PC-9 (cell line): ENCODE measurements around the gene ARMC9. TPM values are rescaled to one million over a fixed set of nuclear protein-coding genes. Genes with fewer than 3 reads are reported as not detected.
A peak's percentile ranks its signal among the peaks of the same experiment; 100 is the strongest.

Experiments used
- BruUV-seq: library from RNA; stranded (reverse); fragments of 400-500 nt; replicated peaks from 2 replicates; lab custom pipeline; 2021; lab: Mats Ljungman, UMichigan
- CTCF ChIA-PET: fragments of 300-600 bp; sonication (Branson Sonifier 250); formaldehyde crosslinking; loops from one replicate; lab custom pipeline; 2022; ENCODE audit warnings: antibody characterized with exemption; lab: Charles Lee
- POLR2A ChIA-PET: fragments of 300-600 bp; sonication (Branson Sonifier 250); formaldehyde crosslinking; loops from one replicate; lab custom pipeline; 2022; ENCODE audit warnings: antibody characterized with exemption; ENCODE audit not compliant: unreplicated experiment; lab: Charles Lee
- DNase-seq, 2 experiments: peaks; one replicate each; pipeline versions ENCODE4 v3.0.0 to v3.0.0-alpha.2; 2015 to 2022; ENCODE audit warnings: mixed read lengths in 1 of 2
- H2AFZ ChIP-seq: fragments of 200-600 bp; sonication (generic); 2 replicates; pipeline ENCODE4 v1.8.1; 2017; ENCODE audit warnings: antibody characterized with exemption
- H3F3A ChIP-seq: fragments of 200-600 bp; sonication (generic); 2 replicates; pipeline ENCODE4 v1.8.1; 2017; ENCODE audit warnings: antibody characterized with exemption, mild to moderate bottlenecking, low read depth; ENCODE audit not compliant: insufficient read depth
- H3K27ac ChIP-seq: fragments of 200-600 bp; sonication (generic); 2 replicates; pipeline ENCODE4 v1.6.1; 2016; ENCODE audit warnings: mixed run types
- H3K27me3 ChIP-seq: fragments of 200-600 bp; sonication (generic); 2 replicates; pipeline ENCODE4 v1.6.1; 2016; ENCODE audit warnings: low read depth, mixed run types; ENCODE audit not compliant: insufficient read depth
- H3K36me3 ChIP-seq: fragments of 200-600 bp; sonication (generic); 2 replicates; pipeline ENCODE4 v1.6.1; 2016; ENCODE audit warnings: low read depth, mixed run types
- H3K4me1 ChIP-seq: fragments of 200-600 bp; sonication (generic); replicated peaks from 2 replicates; pipeline ENCODE4 v1.6.1; 2016; ENCODE audit warnings: mixed run types; ENCODE audit not compliant: insufficient read depth
- H3K4me2 ChIP-seq: fragments of 200-600 bp; sonication (generic); 2 replicates; pipeline ENCODE4 v1.6.1; 2017; ENCODE audit warnings: mixed run types
- H3K4me3 ChIP-seq: fragments of 200-600 bp; sonication (generic); 2 replicates; pipeline ENCODE4 v1.6.1; 2016; ENCODE audit warnings: mixed run types
- H3K79me2 ChIP-seq: fragments of 200-600 bp; sonication (generic); 2 replicates; pipeline ENCODE4 v1.6.1; 2017; ENCODE audit warnings: low read depth, mixed run types
- H3K9me2 ChIP-seq: fragments of 200-600 bp; sonication (generic); 2 replicates; pipeline ENCODE4 v1.8.1; 2017; ENCODE audit warnings: mild to moderate bottlenecking; ENCODE audit not compliant: insufficient read depth
- H3K9me3 ChIP-seq: fragments of 200-600 bp; sonication (generic); 2 replicates; pipeline ENCODE4 v1.8.1; 2016; ENCODE audit warnings: low read depth; ENCODE audit not compliant: insufficient read depth
- H4K20me1 ChIP-seq: fragments of 200-600 bp; sonication (generic); 2 replicates; pipeline ENCODE4 v1.8.1; 2017; ENCODE audit not compliant: insufficient read depth
- EZH2 ChIP-seq: fragments of 200-600 bp; sonication (generic); IDR thresholded peaks from 2 replicates; pipeline ENCODE4 v1.8.0; 2017; ENCODE audit warnings: antibody characterized with exemption, low read depth
- intact Hi-C: fragments of 100-400 bp; cut with micrococcal nuclease; formaldehyde crosslinking; loops from one replicate; pipeline ENCODE4 v1.10.0; 2022; ENCODE audit not compliant: unreplicated experiment
- total RNA-seq: library from RNA; stranded (reverse); gene quantifications from 2 replicates; pipeline ENCODE4 v1.2.3, GENCODE V29; 2021
- TF ChIP-seq, protein P1 (sequence below): fragments of 200-600 bp; sonication (generic); conservative IDR thresholded peaks from 2 replicates; pipeline ENCODE4 v1.6.1; 2017; ENCODE audit warnings: mixed run types, antibody characterized with exemption, mild to moderate bottlenecking, moderate library complexity

ARMC9 gene
- total RNA-seq, 1 experiment from 2014 or later: 23.4 TPM

DNA sequence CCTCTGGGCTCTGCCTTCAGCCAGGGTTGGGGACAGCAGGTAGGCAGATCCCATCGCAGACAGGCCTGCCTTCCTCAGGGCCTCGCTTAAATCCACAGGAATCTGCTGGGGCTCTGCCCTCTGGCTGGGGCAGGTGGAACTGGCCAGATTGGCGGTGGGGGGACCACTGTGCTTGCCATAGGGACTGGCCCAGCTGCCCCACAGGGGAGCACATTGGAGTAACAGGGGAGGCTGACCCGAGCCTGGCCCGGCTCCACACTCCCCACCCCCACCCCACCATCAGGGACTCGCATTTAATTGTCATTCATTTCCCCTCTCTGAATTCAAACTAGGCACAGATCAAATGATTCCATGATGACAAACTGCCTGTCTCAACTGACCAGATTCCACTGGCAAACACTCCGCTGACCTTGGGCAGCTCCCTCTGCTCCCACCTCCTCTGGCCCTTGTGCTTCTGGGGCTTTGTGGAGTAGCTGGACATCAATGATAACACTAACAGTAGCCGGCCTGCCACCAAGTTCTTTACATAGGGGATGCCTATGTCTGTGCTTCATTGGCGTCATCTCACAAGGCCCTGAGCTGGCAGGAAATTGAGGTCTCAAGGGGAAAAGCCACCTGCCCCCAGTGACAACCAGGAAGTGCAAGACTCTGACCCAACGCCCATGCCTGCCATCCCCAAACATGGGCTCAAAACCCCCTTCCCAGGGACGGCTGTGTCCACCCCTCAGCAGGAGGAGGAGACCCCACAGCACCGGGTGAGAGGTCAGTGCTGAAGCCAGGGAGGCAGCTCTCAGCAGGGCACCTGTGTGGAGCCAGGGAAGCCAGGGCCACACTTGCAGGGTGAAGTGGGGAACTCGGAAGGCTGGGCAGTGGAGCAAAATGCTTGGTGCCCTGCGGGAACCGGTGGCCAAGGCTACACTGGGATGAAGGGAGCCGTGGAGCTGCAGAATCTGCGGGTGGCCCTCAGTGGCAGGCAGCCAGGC, 195.0 kb downstream of the ARMC9 start:
- CTCF ChIA-PET: interaction anchor here (0.6 kb wide), 1 partner anchor 163 kb away, joined by 3 read pairs; no protein-coding TSS in a partner anchor
- POLR2A ChIA-PET: no interaction called here

DNA sequence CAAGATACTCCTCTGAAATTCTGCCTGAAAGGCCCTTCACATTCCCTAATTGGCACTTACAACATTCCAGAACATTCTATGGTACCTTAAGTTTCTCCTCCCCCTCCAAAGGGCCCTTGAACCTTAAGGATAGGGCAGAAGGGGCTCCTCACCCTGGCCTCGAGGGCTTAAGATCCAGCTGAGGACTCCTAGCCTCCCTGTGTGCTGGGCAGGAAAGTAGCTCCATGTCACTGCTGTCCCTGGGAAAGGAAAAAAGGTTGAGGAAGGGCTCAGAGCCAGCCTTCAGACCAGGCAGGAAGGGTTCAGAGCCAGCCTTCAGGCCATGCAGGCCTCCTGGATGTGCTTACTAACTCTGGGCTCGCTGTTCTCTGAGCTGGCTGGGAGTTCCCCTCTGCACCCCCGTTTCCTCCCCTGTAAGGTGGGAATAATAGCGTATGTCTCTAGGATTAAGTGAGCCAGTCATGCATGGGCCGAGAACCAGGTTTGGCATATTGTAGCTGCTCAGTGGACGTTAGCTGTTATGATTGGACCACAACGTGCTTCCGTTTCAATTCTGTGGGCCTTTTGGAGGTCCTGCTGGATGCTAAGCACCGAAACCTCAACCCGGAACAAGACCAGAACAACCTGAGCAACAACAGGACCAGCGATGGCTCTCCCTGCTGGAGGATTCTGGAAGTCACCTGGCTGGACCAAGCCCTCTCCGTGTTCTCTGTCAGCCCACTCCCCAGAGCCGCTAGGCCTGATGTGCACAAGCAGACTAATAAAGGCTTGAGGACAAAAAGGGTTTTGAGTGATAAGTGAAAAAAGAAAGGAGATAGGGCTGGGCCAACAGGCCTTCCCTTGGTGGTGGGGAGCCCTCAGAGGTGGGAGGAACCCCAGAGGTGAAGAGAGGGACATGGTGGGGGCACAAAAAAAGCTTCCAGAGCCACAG, 196.0 kb downstream of the ARMC9 start:
- H3K4me3 ChIP-seq: no peak overlapping the region
- H3F3A ChIP-seq: no peaks in the 10 kb centered on the region; the same call in 1 of the 2 replicates
- ChIA-PET CTCF (no interaction called here), POLR2A (no interaction called here)
- peaks cover 24% of the 10 kb centered on the region for H3K4me1 ChIP-seq
- H3K79me2 ChIP-seq: peaks cover 9% of the 10 kb centered on the region
- no peaks in the 10 kb centered on the region for H3K27me3 ChIP-seq
- no TSS peak for BruUV-seq
- peak overlapping the region; percentile 72 for H3K4me2 ChIP-seq
- no peak overlapping the region for H2AFZ ChIP-seq
- intact Hi-C loops: loop anchor here (5.0 kb wide), 1 partner anchor 47 kb away; no protein-coding TSS in a partner anchor
- no peaks in the 10 kb centered on the region for H4K20me1 ChIP-seq
- no peaks in the 10 kb centered on the region for H3K36me3 ChIP-seq
- TF ChIP-seq, protein P1, sequence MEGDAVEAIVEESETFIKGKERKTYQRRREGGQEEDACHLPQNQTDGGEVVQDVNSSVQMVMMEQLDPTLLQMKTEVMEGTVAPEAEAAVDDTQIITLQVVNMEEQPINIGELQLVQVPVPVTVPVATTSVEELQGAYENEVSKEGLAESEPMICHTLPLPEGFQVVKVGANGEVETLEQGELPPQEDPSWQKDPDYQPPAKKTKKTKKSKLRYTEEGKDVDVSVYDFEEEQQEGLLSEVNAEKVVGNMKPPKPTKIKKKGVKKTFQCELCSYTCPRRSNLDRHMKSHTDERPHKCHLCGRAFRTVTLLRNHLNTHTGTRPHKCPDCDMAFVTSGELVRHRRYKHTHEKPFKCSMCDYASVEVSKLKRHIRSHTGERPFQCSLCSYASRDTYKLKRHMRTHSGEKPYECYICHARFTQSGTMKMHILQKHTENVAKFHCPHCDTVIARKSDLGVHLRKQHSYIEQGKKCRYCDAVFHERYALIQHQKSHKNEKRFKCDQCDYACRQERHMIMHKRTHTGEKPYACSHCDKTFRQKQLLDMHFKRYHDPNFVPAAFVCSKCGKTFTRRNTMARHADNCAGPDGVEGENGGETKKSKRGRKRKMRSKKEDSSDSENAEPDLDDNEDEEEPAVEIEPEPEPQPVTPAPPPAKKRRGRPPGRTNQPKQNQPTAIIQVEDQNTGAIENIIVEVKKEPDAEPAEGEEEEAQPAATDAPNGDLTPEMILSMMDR: no peak; the same call in 1 of the 2 replicates
- TF ChIP-seq EZH2: no peak
- H3K27ac ChIP-seq: no peak overlapping the region
- H3K9me2 ChIP-seq: no peaks in the 10 kb centered on the region
- H3K9me3 ChIP-seq: no peaks in the 10 kb centered on the region
- DNase-seq: no peak

More for the DNA sequence above, 195.0 kb downstream of the ARMC9 start:
- no peak for DNase-seq
- BruUV-seq: no TSS peak
- H3K9me2 ChIP-seq: no peaks in the 10 kb centered on the region
- TF ChIP-seq, protein P1: peak; percentile 41
- no peak for TF ChIP-seq EZH2
- H3F3A ChIP-seq: no peaks in the 10 kb centered on the region
- no peak overlapping the region for H3K4me2 ChIP-seq
- no peak overlapping the region for H3K4me3 ChIP-seq
- H3K9me3 ChIP-seq: no peaks in the 10 kb centered on the region
- H3K36me3 ChIP-seq: no peaks in the 10 kb centered on the region
- H3K4me1 ChIP-seq: peaks cover 20% of the 10 kb centered on the region
- no peaks in the 10 kb centered on the region for H4K20me1 ChIP-seq
- H3K27ac ChIP-seq: no peak overlapping the region
- intact Hi-C loops: no loop called here
- no peak overlapping the region for H2AFZ ChIP-seq
- no peaks in the 10 kb centered on the region for H3K27me3 ChIP-seq
- H3K79me2 ChIP-seq: peaks cover 9% of the 10 kb centered on the region
